HepG2 (cell line): ENCODE measurements around the gene SKI. TPM values are rescaled to one million over a fixed set of nuclear protein-coding genes. Genes with fewer than 3 reads are reported as not detected.

ENCODE experiments used
- ASH2L ChIP-seq: fragments of 300-600, 200-600 bp; sonication (generic); IDR thresholded peaks from 2 replicates; pipeline ENCODE4 v1.7.0; 2017; ENCODE audit warnings: low read depth, mild to moderate bottlenecking, moderate library complexity, mixed read lengths, low read length; ENCODE audit not compliant: insufficient read length
- CCAR2 ChIP-seq: fragments of 200-400 bp; formaldehyde crosslinking; optimal IDR thresholded peaks from 2 replicates; pipeline ENCODE3; 2018; ENCODE audit warnings: low read depth, mild to moderate bottlenecking, low read length, moderate library complexity
- CEBPB ChIP-seq: IDR thresholded peaks from 2 replicates; pipeline ENCODE4 v1.6.1; 2011; ENCODE audit warnings: low read depth, low read length, improper control_type of control experiment, borderline replicate concordance
- NFIB ChIP-seq: sonication (generic); formaldehyde crosslinking; IDR thresholded peaks from 2 replicates; pipeline ENCODE4 v1.9.0; 2021; ENCODE audit warnings: missing genetic modification reagents, mild to moderate bottlenecking, borderline replicate concordance
- SCMH1 ChIP-seq: sonication (generic); formaldehyde crosslinking; IDR thresholded peaks from 2 replicates; pipeline ENCODE4 v1.9.0; 2021; ENCODE audit warnings: missing genetic modification reagents, mild to moderate bottlenecking, borderline replicate concordance
- YEATS4 ChIP-seq: sonication (generic); formaldehyde crosslinking; IDR thresholded peaks from 2 replicates; pipeline ENCODE4 v1.4.0; 2020; ENCODE audit warnings: missing genetic modification reagents, borderline replicate concordance
- ZNF44 ChIP-seq: sonication (generic); formaldehyde crosslinking; IDR thresholded peaks from 2 replicates; pipeline ENCODE4 v1.5.1; 2020; ENCODE audit warnings: mild to moderate bottlenecking, missing genetic modification reagents
- ZNF468 ChIP-seq: sonication (generic); formaldehyde crosslinking; IDR thresholded peaks from 2 replicates; pipeline ENCODE4 v1.8.0; 2022; ENCODE audit warnings: mild to moderate bottlenecking, moderate library complexity, missing genetic modification reagents
- ZNF607 ChIP-seq: sonication (generic); formaldehyde crosslinking; IDR thresholded peaks from 2 replicates; pipeline ENCODE4 v1.5.1; 2020; ENCODE audit warnings: missing genetic modification reagents, mild to moderate bottlenecking, borderline replicate concordance
- ZSCAN31 ChIP-seq: sonication (generic); formaldehyde crosslinking; IDR thresholded peaks from 2 replicates; pipeline ENCODE4 v1.5.0; 2020; ENCODE audit warnings: low read depth, mild to moderate bottlenecking, missing genetic modification reagents
- polyA plus RNA-seq, 8 experiments: library from polyadenylated mRNA; depleted of rRNA in 3 of 8; stranded (reverse) in 7 of 8; unstranded in 1 of 8; fragments of >200 nt; fragmentation: Illumina TruSeq in 4 of 8; extraction: Trizol in 4 of 8; gene quantifications; 2 replicates each; pipeline versions ENCODE4 v1.2.1 to v1.2.3, GENCODE V29; 2011 to 2016; ENCODE audit warnings: low read depth in 4 of 8, missing spikeins in 1 of 8, mixed read lengths in 1 of 8; ENCODE audit not compliant: insufficient read depth in 1 of 8
- total RNA-seq, 5 experiments: library from RNA; depleted of rRNA; stranded (reverse); fragments of >200 nt; fragmentation: Illumina TruSeq; extraction: Trizol; gene quantifications; 2 replicates each; pipeline ENCODE4 v1.2.3, GENCODE V29; 2016; ENCODE audit warnings: low read depth in 1 of 5
- TF ChIP-seq, protein P1 (sequence below): sonication (generic); formaldehyde crosslinking; IDR thresholded peaks from 2 replicates; pipeline ENCODE4 v1.4.0; 2020; ENCODE audit warnings: missing genetic modification reagents
- TF ChIP-seq, protein P2 (sequence below): sonication (generic); formaldehyde crosslinking; IDR thresholded peaks from 2 replicates; pipeline ENCODE4 v1.5.0; 2020; ENCODE audit warnings: mild to moderate bottlenecking, missing genetic modification reagents, borderline replicate concordance
- TF ChIP-seq, protein P3 (sequence below): sonication (generic); formaldehyde crosslinking; IDR thresholded peaks from 2 replicates; pipeline ENCODE4 v1.9.0; 2022; ENCODE audit warnings: low read depth, missing genetic modification reagents

The SKI gene
- total and polyA plus RNA-seq, 2 of the 13 experiments (the other 11 are each of a cell fraction or from before 2014, with no cell fraction given), result 4.7 to 6.9 TPM

DNA sequence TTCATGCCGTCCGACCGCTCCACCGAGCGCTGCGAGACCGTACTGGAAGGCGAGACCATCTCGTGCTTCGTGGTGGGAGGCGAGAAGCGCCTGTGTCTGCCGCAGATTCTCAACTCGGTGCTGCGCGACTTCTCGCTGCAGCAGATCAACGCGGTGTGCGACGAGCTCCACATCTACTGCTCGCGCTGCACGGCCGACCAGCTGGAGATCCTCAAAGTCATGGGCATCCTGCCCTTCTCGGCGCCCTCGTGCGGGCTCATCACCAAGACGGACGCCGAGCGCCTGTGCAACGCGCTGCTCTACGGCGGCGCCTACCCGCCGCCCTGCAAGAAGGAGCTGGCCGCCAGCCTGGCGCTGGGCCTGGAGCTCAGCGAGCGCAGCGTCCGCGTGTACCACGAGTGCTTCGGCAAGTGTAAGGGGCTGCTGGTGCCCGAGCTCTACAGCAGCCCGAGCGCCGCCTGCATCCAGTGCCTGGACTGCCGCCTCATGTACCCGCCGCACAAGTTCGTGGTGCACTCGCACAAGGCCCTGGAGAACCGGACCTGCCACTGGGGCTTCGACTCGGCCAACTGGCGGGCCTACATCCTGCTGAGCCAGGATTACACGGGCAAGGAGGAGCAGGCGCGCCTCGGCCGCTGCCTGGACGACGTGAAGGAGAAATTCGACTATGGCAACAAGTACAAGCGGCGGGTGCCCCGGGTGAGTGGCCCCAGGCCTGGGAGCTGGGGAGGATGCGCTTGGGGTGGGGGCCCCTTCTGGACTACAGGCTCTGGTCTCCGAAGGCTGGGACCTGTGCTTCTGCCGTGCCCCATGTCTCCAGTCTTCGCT lies 1.1 kb downstream of the SKI start (continued):
- TF ChIP-seq, protein P1, sequence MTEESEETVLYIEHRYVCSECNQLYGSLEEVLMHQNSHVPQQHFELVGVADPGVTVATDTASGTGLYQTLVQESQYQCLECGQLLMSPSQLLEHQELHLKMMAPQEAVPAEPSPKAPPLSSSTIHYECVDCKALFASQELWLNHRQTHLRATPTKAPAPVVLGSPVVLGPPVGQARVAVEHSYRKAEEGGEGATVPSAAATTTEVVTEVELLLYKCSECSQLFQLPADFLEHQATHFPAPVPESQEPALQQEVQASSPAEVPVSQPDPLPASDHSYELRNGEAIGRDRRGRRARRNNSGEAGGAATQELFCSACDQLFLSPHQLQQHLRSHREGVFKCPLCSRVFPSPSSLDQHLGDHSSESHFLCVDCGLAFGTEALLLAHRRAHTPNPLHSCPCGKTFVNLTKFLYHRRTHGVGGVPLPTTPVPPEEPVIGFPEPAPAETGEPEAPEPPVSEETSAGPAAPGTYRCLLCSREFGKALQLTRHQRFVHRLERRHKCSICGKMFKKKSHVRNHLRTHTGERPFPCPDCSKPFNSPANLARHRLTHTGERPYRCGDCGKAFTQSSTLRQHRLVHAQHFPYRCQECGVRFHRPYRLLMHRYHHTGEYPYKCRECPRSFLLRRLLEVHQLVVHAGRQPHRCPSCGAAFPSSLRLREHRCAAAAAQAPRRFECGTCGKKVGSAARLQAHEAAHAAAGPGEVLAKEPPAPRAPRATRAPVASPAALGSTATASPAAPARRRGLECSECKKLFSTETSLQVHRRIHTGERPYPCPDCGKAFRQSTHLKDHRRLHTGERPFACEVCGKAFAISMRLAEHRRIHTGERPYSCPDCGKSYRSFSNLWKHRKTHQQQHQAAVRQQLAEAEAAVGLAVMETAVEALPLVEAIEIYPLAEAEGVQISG (CRISPR knock-in tag), result 0 out of 2 replicates have a peak, but pooled peaks have one; percentile 22
- TF ChIP-seq NFIB (CRISPR knock-in tag), result no peak
- no peak for TF ChIP-seq CEBPB
- TF ChIP-seq, protein P2, sequence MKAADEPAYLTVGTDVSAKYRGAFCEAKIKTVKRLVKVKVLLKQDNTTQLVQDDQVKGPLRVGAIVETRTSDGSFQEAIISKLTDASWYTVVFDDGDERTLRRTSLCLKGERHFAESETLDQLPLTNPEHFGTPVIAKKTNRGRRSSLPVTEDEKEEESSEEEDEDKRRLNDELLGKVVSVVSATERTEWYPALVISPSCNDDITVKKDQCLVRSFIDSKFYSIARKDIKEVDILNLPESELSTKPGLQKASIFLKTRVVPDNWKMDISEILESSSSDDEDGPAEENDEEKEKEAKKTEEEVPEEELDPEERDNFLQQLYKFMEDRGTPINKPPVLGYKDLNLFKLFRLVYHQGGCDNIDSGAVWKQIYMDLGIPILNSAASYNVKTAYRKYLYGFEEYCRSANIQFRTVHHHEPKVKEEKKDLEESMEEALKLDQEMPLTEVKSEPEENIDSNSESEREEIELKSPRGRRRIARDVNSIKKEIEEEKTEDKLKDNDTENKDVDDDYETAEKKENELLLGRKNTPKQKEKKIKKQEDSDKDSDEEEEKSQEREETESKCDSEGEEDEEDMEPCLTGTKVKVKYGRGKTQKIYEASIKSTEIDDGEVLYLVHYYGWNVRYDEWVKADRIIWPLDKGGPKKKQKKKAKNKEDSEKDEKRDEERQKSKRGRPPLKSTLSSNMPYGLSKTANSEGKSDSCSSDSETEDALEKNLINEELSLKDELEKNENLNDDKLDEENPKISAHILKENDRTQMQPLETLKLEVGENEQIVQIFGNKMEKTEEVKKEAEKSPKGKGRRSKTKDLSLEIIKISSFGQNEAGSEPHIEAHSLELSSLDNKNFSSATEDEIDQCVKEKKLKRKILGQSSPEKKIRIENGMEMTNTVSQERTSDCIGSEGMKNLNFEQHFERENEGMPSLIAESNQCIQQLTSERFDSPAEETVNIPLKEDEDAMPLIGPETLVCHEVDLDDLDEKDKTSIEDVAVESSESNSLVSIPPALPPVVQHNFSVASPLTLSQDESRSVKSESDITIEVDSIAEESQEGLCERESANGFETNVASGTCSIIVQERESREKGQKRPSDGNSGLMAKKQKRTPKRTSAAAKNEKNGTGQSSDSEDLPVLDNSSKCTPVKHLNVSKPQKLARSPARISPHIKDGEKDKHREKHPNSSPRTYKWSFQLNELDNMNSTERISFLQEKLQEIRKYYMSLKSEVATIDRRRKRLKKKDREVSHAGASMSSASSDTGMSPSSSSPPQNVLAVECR, result peak; percentile 68
- no peak for TF ChIP-seq ZNF468
- no peak for TF ChIP-seq SCMH1 (CRISPR knock-in tag)
- peak; percentile 84 for TF ChIP-seq ZSCAN31 (CRISPR knock-in tag)
- no peak for TF ChIP-seq CCAR2
- TF ChIP-seq ZNF44 (CRISPR knock-in tag), result no peak
- TF ChIP-seq, protein P3, sequence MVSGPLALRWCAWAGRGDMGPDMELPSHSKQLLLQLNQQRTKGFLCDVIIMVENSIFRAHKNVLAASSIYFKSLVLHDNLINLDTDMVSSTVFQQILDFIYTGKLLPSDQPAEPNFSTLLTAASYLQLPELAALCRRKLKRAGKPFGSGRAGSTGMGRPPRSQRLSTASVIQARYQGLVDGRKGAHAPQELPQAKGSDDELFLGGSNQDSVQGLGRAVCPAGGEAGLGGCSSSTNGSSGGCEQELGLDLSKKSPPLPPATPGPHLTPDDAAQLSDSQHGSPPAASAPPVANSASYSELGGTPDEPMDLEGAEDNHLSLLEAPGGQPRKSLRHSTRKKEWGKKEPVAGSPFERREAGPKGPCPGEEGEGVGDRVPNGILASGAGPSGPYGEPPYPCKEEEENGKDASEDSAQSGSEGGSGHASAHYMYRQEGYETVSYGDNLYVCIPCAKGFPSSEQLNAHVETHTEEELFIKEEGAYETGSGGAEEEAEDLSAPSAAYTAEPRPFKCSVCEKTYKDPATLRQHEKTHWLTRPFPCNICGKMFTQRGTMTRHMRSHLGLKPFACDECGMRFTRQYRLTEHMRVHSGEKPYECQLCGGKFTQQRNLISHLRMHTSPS (CRISPR knock-in tag), result peak; percentile 53; the same call in 1 of the 2 replicates
- TF ChIP-seq YEATS4 (CRISPR knock-in tag), result no peak
- TF ChIP-seq ASH2L, result peak; percentile 21
- TF ChIP-seq ZNF607 (CRISPR knock-in tag), result peak; percentile 25; the same call in 1 of the 2 replicates
